Measurements from ENCODE around the gene DENND1A. TPM values are rescaled to one million over a fixed set of nuclear protein-coding genes. Genes with fewer than 3 reads are reported as not detected.

DENND1A gene
- total and polyA plus RNA-seq, 4 donors = 7.9 to 22.0 (median 13.9) TPM

- Histone ChIP-seq H3K9ac (ENCODE audit: low read depth in 1 of 2, low read length in 2 of 2) (no peak overlapping the region), H3K27ac (ENCODE audit: low read depth in 1 of 2, low read length in 2 of 2) (no peak overlapping the region), H3K36me3 (ENCODE audit: control insufficient read depth in 4 of 4, insufficient read depth in 3 of 4, low read depth in 1 of 4, low read length in 3 of 4) (no peaks in the 10 kb centered on the region), H3K4me1 (ENCODE audit: control insufficient read depth in 4 of 4, insufficient read depth in 4 of 4, low read length in 3 of 4) (peaks cover 1 to 17% (median 11%) of the 10 kb centered on the region in 4 donors), H3K4me3 (ENCODE audit: low read depth in 1 of 3, low read length in 3 of 3) (no peak overlapping the region), H3K9me3 (ENCODE audit: control insufficient read depth in 4 of 4, low read length in 3 of 4) (no peaks in the 10 kb centered on the region), H3K27me3 (ENCODE audit: control insufficient read depth in 4 of 4, insufficient read depth in 4 of 4, low read length in 3 of 4) (no peaks in the 10 kb centered on the region)
- 79% methylated on average over 8 of the region's 8 CpGs for WGBS
- no peak for DNase-seq (ENCODE audit: low spot score)
- no peak for TF ChIP-seq FOXA1 (IDR thresholded peaks at IDR 0.05)
- TF ChIP-seq RAD21 (IDR thresholded peaks at IDR 0.05) = no peak
- no peak for TF ChIP-seq ZBTB33 (IDR thresholded peaks at IDR 0.05)
- TF ChIP-seq MAX (IDR thresholded peaks at IDR 0.05) = no peak
- no peak for TF ChIP-seq ATF3 (IDR thresholded peaks at IDR 0.05)
- TF ChIP-seq SP1 (IDR thresholded peaks at IDR 0.05) = no peak
- no peak for TF ChIP-seq JUND (IDR thresholded peaks at IDR 0.05)
- no peak for TF ChIP-seq FOXA2 (IDR thresholded peaks at IDR 0.05)
- no peak for TF ChIP-seq NR2F2 (IDR thresholded peaks at IDR 0.05)
- no peak for TF ChIP-seq HNF4A (conservative IDR thresholded peaks at IDR 0.05)
- TF ChIP-seq RXRA (IDR thresholded peaks at IDR 0.05) = no peak
- no peak for TF ChIP-seq GABPA (IDR thresholded peaks at IDR 0.05 in 1 of 2, conservative IDR thresholded peaks at IDR 0.05 in 1 of 2)
- TF ChIP-seq TAF1 (conservative IDR thresholded peaks at IDR 0.05) = no peak
- no peak for TF ChIP-seq HNF4G (IDR thresholded peaks at IDR 0.05)
- no peak for TF ChIP-seq YY1 (IDR thresholded peaks at IDR 0.05)
- no peak for TF ChIP-seq CTCF (IDR thresholded peaks at IDR 0.05; ENCODE audit: low read depth, low read length, missing input control)
- TF ChIP-seq REST (IDR thresholded peaks at IDR 0.05) = no peak
- TF ChIP-seq EGR1 (IDR thresholded peaks at IDR 0.05; ENCODE audit: low read depth in 2 of 2) = no peak
Measured at GRCh38 chr9:123543492-123543891, 386.4 kb downstream of the DENND1A start.
